Liver (tissue), 3 donors: Measurements from ENCODE around the gene TTC24.

Source experiments
- FOXA1 ChIP-seq: IDR thresholded peaks from 2 replicates; pipeline ENCODE4 v1.6.1; 2016; ENCODE audit warnings: antibody characterized with exemption
- GABPA ChIP-seq, 2 donors: IDR thresholded peaks in 1 of 2; conservative IDR thresholded peaks in 1 of 2; 2 replicates each; pipeline ENCODE4 v1.6.1; 2016; ENCODE audit warnings: antibody characterized with exemption in 2 of 2, mild to moderate bottlenecking in 1 of 2, moderate library complexity in 1 of 2
- RAD21 ChIP-seq, 2 donors: IDR thresholded peaks; 2 replicates each; pipeline ENCODE4 v1.6.1; 2016; ENCODE audit warnings: antibody characterized with exemption in 2 of 2, mild to moderate bottlenecking in 2 of 2
- RXRA ChIP-seq, 2 donors: IDR thresholded peaks; 2 replicates each; pipeline ENCODE4 v1.6.1; 2017 to 2018; ENCODE audit warnings: antibody characterized with exemption in 2 of 2, mild to moderate bottlenecking in 1 of 2
- SP1 ChIP-seq: IDR thresholded peaks from 2 replicates; pipeline ENCODE4 v1.6.1; 2018; ENCODE audit warnings: antibody characterized with exemption, mild to moderate bottlenecking
- TAF1 ChIP-seq: conservative IDR thresholded peaks from 2 replicates; pipeline ENCODE4 v1.6.1; 2016; ENCODE audit warnings: antibody characterized with exemption, mild to moderate bottlenecking
- YY1 ChIP-seq: IDR thresholded peaks from 2 replicates; pipeline ENCODE4 v1.6.1; 2016; ENCODE audit warnings: antibody characterized with exemption, mild to moderate bottlenecking
- TF ChIP-seq, protein P1 (sequence below): fragments of 150-350 bp; IDR thresholded peaks from 2 replicates; pipeline ENCODE4 v1.5.1; 2017; ENCODE audit warnings: improper control_type of control experiment, low read depth, low read length; ENCODE audit not compliant: missing input control
- TF ChIP-seq, protein P2 (sequence below): IDR thresholded peaks from 2 replicates; pipeline ENCODE4 v1.6.1; 2016; ENCODE audit warnings: antibody characterized with exemption
- TF ChIP-seq, protein P3 (sequence below): IDR thresholded peaks from 2 replicates; pipeline ENCODE4 v1.6.1; 2016; ENCODE audit warnings: antibody characterized with exemption, mild to moderate bottlenecking
- TF ChIP-seq, protein P4 (sequence below): IDR thresholded peaks from 2 replicates; pipeline ENCODE4 v1.6.1; 2016; ENCODE audit warnings: antibody characterized with exemption
- donor health status: healthy.
- donor health status: healthy.

DNA sequence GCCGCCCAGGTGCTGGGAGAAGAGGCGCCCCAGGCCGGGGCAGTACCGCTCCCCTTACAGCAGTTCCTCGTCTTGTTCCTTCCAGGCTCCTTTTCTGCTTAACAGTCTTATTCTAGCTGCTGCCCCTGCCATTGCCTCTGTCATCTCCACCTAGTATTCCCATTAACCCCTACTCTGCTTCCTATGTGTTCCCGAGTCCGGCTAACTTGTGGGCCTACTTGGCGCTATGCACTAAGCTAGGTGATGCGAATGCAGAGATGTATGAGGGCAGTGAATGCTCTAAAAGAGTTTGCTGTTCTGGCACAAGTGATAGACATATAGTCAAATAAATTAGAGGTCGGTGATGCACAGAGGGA is 6.9 kb upstream of the TTC24 start:
- TF ChIP-seq, protein P1, sequence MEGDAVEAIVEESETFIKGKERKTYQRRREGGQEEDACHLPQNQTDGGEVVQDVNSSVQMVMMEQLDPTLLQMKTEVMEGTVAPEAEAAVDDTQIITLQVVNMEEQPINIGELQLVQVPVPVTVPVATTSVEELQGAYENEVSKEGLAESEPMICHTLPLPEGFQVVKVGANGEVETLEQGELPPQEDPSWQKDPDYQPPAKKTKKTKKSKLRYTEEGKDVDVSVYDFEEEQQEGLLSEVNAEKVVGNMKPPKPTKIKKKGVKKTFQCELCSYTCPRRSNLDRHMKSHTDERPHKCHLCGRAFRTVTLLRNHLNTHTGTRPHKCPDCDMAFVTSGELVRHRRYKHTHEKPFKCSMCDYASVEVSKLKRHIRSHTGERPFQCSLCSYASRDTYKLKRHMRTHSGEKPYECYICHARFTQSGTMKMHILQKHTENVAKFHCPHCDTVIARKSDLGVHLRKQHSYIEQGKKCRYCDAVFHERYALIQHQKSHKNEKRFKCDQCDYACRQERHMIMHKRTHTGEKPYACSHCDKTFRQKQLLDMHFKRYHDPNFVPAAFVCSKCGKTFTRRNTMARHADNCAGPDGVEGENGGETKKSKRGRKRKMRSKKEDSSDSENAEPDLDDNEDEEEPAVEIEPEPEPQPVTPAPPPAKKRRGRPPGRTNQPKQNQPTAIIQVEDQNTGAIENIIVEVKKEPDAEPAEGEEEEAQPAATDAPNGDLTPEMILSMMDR, result no peak
- TF ChIP-seq SP1 (no peak), FOXA1 (no peak), RAD21 (IDR thresholded peaks at IDR 0.05) (no peak), YY1 (no peak), GABPA (IDR thresholded peaks at IDR 0.05 in 1 of 2, conservative IDR thresholded peaks at IDR 0.05 in 1 of 2) (no peak), RXRA (IDR thresholded peaks at IDR 0.05) (no peak), TAF1 (no peak)
- TF ChIP-seq, protein P2, sequence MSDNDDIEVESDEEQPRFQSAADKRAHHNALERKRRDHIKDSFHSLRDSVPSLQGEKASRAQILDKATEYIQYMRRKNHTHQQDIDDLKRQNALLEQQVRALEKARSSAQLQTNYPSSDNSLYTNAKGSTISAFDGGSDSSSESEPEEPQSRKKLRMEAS, result no peak
- TF ChIP-seq, protein P3, sequence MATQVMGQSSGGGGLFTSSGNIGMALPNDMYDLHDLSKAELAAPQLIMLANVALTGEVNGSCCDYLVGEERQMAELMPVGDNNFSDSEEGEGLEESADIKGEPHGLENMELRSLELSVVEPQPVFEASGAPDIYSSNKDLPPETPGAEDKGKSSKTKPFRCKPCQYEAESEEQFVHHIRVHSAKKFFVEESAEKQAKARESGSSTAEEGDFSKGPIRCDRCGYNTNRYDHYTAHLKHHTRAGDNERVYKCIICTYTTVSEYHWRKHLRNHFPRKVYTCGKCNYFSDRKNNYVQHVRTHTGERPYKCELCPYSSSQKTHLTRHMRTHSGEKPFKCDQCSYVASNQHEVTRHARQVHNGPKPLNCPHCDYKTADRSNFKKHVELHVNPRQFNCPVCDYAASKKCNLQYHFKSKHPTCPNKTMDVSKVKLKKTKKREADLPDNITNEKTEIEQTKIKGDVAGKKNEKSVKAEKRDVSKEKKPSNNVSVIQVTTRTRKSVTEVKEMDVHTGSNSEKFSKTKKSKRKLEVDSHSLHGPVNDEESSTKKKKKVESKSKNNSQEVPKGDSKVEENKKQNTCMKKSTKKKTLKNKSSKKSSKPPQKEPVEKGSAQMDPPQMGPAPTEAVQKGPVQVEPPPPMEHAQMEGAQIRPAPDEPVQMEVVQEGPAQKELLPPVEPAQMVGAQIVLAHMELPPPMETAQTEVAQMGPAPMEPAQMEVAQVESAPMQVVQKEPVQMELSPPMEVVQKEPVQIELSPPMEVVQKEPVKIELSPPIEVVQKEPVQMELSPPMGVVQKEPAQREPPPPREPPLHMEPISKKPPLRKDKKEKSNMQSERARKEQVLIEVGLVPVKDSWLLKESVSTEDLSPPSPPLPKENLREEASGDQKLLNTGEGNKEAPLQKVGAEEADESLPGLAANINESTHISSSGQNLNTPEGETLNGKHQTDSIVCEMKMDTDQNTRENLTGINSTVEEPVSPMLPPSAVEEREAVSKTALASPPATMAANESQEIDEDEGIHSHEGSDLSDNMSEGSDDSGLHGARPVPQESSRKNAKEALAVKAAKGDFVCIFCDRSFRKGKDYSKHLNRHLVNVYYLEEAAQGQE, result no peak
- TF ChIP-seq, protein P4, sequence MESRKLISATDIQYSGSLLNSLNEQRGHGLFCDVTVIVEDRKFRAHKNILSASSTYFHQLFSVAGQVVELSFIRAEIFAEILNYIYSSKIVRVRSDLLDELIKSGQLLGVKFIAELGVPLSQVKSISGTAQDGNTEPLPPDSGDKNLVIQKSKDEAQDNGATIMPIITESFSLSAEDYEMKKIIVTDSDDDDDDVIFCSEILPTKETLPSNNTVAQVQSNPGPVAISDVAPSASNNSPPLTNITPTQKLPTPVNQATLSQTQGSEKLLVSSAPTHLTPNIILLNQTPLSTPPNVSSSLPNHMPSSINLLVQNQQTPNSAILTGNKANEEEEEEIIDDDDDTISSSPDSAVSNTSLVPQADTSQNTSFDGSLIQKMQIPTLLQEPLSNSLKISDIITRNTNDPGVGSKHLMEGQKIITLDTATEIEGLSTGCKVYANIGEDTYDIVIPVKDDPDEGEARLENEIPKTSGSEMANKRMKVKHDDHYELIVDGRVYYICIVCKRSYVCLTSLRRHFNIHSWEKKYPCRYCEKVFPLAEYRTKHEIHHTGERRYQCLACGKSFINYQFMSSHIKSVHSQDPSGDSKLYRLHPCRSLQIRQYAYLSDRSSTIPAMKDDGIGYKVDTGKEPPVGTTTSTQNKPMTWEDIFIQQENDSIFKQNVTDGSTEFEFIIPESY, result no peak
